Chondrocyte (in vitro differentiated cells): Measurements from ENCODE around the gene SURF2. TPM values are rescaled to one million over a fixed set of nuclear protein-coding genes. Genes with fewer than 3 reads are reported as not detected.
A peak's percentile ranks its signal among the peaks of the same experiment; 100 is the strongest.

Experiments used
- DNase-seq: peaks from one replicate; pipeline ENCODE4 v3.0.0; 2021; ENCODE audit warnings: mixed read lengths, low spot score
- H3K27ac Mint-ChIP-seq: one replicate; pipeline ENCODE4 v1.8.0; 2021; ENCODE audit warnings: mild to moderate bottlenecking, moderate library complexity, mixed read lengths; ENCODE audit not compliant: unreplicated experiment
- H3K27me3 Mint-ChIP-seq: 2 replicates; pipeline ENCODE4 v1.8.0; 2021; ENCODE audit warnings: low read depth, mixed read lengths
- H3K36me3 Mint-ChIP-seq: 2 replicates; pipeline ENCODE4 v1.8.0; 2021; ENCODE audit warnings: low read depth, mixed read lengths
- H3K4me1 Mint-ChIP-seq: 2 replicates; pipeline ENCODE4 v1.8.0; 2021; ENCODE audit warnings: low read depth, mild to moderate bottlenecking, mixed read lengths
- H3K4me3 Mint-ChIP-seq: one replicate; pipeline ENCODE4 v1.8.0; 2021; ENCODE audit warnings: mild to moderate bottlenecking, moderate library complexity, mixed read lengths; ENCODE audit not compliant: unreplicated experiment
- H3K9me3 Mint-ChIP-seq: 2 replicates; pipeline ENCODE4 v1.8.0; 2021; ENCODE audit warnings: low read depth, mixed read lengths
- total RNA-seq: library from RNA; stranded (reverse); gene quantifications from 3 replicates; pipeline ENCODE4 v1.2.1, GENCODE V29; 2021
- TF ChIP-seq, protein P1 (sequence below): fragments of 200-600 bp; sonication (generic); IDR thresholded peaks from 2 replicates; pipeline ENCODE4 v1.5.0; 2021; ENCODE audit warnings: antibody characterized with exemption, mild to moderate bottlenecking, moderate library complexity

The SURF2 gene
- total RNA-seq, 1 donor from 2014 or later, result 12.5 TPM

GRCh38 chr9:133351908-133352634 lies 4.3 kb upstream of the SURF2 start:
- TF ChIP-seq, protein P1, sequence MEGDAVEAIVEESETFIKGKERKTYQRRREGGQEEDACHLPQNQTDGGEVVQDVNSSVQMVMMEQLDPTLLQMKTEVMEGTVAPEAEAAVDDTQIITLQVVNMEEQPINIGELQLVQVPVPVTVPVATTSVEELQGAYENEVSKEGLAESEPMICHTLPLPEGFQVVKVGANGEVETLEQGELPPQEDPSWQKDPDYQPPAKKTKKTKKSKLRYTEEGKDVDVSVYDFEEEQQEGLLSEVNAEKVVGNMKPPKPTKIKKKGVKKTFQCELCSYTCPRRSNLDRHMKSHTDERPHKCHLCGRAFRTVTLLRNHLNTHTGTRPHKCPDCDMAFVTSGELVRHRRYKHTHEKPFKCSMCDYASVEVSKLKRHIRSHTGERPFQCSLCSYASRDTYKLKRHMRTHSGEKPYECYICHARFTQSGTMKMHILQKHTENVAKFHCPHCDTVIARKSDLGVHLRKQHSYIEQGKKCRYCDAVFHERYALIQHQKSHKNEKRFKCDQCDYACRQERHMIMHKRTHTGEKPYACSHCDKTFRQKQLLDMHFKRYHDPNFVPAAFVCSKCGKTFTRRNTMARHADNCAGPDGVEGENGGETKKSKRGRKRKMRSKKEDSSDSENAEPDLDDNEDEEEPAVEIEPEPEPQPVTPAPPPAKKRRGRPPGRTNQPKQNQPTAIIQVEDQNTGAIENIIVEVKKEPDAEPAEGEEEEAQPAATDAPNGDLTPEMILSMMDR, result peak; percentile 71
- Mint-ChIP-seq H3K9me3 (no peaks in the 10 kb centered on the region), H3K4me1 (peaks cover 41% of the 10 kb centered on the region), H3K27me3 (no peaks in the 10 kb centered on the region), H3K27ac (peak overlapping the region; percentile 22), H3K36me3 (peaks cover 29% of the 10 kb centered on the region), H3K4me3 (no peak overlapping the region)
- no peak for DNase-seq

DNA sequence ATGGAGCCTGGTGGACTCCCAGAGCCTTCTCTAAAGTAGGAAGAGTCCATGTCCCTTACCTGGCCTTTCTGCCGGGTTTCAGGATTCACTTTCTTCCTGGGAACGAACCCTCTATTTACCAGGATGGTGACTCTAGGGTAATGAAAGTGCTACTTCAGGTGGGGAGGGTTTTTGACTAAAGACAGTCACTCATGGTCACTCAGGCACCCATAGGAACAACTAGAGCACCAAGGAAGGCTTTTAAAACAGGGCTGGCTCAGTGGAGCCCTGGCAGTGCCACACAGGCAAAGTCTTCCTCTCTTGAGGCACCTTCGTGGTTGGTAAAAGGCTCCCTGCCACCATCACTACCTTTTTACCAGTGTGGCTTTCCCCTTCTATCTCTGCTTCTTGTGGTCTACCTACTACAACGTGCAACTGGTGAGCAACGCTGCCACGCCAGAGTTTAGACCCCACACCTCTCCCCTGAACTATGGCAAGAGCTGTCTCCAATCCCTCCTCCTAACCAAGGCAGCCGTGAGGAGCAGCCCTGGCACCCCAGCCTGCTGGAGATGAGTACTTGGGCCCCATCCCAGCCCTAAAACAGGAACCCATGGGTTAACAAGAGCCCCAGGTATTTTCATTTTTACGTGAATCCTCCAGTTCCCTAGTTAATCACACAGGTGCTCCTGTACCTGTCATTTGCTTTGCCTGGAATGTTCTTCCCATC lies 3.6 kb upstream of the SURF2 start:
- Mint-ChIP-seq H3K36me3 (peaks cover 29% of the 10 kb centered on the region), H3K27ac (peak overlapping the region; percentile 24), H3K9me3 (no peaks in the 10 kb centered on the region), H3K4me3 (no peak overlapping the region), H3K4me1 (peaks cover 47% of the 10 kb centered on the region), H3K27me3 (no peaks in the 10 kb centered on the region)
- TF ChIP-seq, protein P1, result no peak
- no peak for DNase-seq

GRCh38 chr9:133353548-133353947 lies 2.8 kb upstream of the SURF2 start:
- DNase-seq, result no peak
- Mint-ChIP-seq H3K27me3 (no peaks in the 10 kb centered on the region), H3K4me3 (no peak overlapping the region), H3K36me3 (peaks cover 26% of the 10 kb centered on the region), H3K27ac (peak overlapping the region; percentile 45), H3K4me1 (peaks cover 49% of the 10 kb centered on the region), H3K9me3 (no peaks in the 10 kb centered on the region)
- TF ChIP-seq, protein P1, result no peak

- no peak for DNase-seq
- TF ChIP-seq, protein P1, result no peak
- Mint-ChIP-seq H3K4me3 (peak overlapping the region; percentile 85), H3K27ac (peak overlapping the region; percentile 32), H3K36me3 (peaks cover 15% of the 10 kb centered on the region), H3K9me3 (no peaks in the 10 kb centered on the region), H3K4me1 (peaks cover 36% of the 10 kb centered on the region), H3K27me3 (no peaks in the 10 kb centered on the region)
Measured at GRCh38 chr9:133354766-133355165, 1.6 kb upstream of the SURF2 start.

GRCh38 chr9:133355881-133356357 lies 431 bp upstream of the SURF2 start:
- Mint-ChIP-seq H3K4me3 (peak overlapping the region; percentile 85), H3K27me3 (no peaks in the 10 kb centered on the region), H3K27ac (peak overlapping the region; percentile 77), H3K4me1 (peaks cover 31% of the 10 kb centered on the region), H3K9me3 (no peaks in the 10 kb centered on the region), H3K36me3 (peaks cover 9% of the 10 kb centered on the region)
- DNase-seq, result no peak
- TF ChIP-seq, protein P1, result peak; percentile 39
